GM11168 (cell line): ENCODE results near the gene KLHDC3.

Source experiments
- in situ Hi-C: fragments of 300-500 bp; cut with MboI; formaldehyde crosslinking; loops from one replicate; pipeline ENCODE4 v1.12.0; 2022; ENCODE audit warnings: low sequenced_read_pairs; ENCODE audit not compliant: unreplicated experiment

Gene KLHDC3, protein sequence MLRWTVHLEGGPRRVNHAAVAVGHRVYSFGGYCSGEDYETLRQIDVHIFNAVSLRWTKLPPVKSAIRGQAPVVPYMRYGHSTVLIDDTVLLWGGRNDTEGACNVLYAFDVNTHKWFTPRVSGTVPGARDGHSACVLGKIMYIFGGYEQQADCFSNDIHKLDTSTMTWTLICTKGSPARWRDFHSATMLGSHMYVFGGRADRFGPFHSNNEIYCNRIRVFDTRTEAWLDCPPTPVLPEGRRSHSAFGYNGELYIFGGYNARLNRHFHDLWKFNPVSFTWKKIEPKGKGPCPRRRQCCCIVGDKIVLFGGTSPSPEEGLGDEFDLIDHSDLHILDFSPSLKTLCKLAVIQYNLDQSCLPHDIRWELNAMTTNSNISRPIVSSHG

DNA sequence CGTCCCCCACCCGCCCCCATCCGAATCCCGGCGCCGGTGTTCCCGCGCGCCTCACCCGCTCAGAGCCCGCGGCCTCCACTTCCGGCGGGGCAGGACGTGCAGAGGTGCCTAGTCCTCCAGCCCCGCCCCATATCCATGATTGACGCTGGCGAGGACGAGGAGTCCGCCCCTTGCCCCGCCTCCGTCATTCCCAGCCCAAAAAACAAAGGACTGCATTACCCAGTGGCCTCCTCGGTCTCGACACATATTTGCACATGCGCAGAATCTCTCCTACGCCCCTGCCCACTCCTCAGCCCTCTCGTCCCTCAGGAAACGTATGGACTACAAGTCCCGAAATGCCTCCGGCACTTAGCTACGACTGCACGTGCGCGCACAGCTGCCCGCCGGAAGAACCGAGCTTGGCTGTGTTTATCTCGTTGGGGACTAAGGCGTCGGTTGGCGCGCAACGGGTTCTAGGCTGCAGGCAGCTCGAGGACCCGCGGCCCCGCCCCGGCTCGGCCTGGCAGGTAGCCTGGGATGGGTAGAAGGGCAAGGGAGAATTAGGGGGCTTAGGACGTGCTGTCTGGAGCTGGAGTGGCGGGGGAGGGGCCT is at the start of gene KLHDC3, which contains the start of gene MEA1:
TSS of gene KLHDC3 (plus strand) at position 407 of the 591 bp plus-strand sequence. CDS start 2,944 bp downstream, outside the sequence.
TSS of gene MEA1 (minus strand) at position 104 of the 591 bp plus-strand sequence. CDS start 133 bp downstream, outside the sequence.
- in situ Hi-C loops = no loop called here

DNA sequence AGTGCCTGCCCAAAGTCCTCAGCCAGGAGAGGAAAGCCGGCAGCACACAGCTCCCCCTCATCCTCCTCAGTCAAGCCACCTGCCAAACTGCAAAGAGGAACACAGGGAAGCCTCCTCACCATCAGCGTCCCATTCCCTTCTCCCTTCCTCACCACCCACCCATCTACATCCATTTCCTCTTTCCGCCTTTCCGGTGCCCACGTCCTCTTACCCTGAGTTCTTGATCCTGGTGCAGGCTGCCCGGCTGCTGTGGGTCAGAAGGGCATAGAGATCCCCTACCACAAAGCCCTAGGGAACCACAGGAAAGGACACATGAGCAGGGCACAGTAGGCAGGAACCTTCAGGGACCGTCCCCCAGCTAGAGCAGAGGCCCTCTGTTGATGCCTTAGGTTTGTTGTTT is 47.5 kb upstream of the KLHDC3 start:
- in situ Hi-C loops = loop anchor here (5.0 kb wide), 1 partner anchor 34 kb away; no protein-coding TSS in a partner anchor

DNA sequence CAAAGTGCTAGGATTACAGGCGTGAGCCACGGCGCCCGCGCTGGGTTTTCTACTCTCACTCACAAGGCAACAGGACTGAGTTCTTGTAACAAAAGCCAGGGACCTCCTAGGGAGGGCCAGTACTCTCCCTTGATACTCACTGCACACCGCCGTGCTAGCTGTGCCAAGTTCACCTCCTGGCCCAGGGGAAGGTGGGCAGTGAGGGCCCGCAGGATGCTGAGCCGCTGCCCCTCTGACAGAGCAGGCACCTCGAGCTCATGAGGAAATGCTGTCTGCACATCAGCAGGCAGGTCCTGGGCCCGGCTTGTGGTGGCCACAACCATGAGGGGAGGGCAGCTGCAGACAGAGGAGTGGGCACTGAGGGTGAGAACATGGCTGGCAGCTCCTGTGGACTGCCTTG is 46.8 kb upstream of the KLHDC3 start:
- in situ Hi-C loops = loop anchor here (5.0 kb wide), 1 partner anchor 35 kb away; no protein-coding TSS in a partner anchor

DNA sequence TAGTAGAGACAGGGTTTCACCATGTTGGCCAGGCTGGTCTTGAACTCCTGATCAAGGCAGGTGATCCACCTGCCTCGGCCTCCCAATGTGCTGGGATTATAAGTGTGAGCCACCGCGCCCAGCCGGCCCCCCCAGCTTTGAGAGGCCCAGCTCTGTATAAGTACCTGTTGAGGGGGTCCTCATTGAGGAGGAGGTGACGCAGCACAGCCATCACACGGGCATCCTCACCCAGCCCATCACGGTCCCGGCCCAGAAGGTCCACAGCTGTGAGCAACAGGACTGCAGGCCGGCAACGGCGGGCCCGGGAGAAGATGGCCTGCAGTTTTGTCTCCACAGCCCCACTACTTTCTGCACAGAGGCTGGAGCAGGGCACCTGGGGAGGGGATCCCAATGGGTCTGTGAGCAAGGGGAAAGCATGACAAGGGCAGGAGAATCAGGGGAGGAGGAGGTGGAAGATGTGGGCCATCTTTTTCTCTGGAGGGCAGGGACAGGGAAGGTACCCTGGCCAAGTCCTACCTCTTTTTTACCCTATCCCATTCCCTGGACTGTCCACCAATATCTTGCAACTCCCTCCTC is 45.8 kb upstream of the KLHDC3 start:
- in situ Hi-C loops = loop anchor here (5.0 kb wide), 1 partner anchor 36 kb away; no protein-coding TSS in a partner anchor

DNA sequence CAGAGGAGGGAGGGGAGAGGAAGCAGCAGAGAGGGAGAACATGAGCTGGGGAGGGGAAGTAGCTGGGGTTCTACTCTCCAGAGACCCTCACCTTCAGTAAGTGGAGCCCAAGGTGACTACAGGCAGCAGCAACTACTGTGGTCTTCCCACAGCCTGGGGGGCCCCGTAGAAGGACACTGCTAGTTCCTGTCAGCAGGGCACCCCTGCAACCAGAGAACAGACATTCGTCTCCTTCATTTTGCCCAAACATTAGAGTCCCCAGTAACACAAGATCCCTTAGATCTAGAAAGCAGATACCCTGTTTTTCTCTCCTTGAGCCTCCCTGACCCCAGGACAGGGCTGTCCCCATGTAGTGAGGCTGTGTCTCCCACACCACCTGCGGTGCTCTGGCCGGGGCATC is 45.3 kb upstream of the KLHDC3 start:
- in situ Hi-C loops = loop anchor here (5.0 kb wide), 1 partner anchor 36 kb away; no protein-coding TSS in a partner anchor

DNA sequence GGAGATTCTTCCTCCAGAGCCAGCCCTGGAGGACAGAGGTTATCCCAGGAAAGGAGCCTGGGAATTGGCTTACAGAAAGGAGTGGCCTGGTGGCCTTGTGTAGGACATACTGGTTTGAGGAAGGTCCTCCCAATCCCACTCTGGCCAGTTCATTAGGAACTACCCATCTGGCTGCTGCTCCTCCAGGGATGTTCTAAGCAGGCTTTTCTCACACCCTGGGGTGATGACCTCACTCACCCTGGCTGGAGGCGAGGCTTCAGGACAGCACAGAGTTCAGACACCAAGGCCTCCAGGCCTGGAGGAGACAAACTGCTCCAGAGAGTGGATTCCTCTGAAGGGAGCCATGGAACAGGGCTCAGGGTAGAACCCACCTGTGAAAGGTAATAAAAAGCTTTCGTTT is 44.6 kb upstream of the KLHDC3 start:
- in situ Hi-C loops = loop anchor here (5.0 kb wide), 1 partner anchor 37 kb away; no protein-coding TSS in a partner anchor

DNA sequence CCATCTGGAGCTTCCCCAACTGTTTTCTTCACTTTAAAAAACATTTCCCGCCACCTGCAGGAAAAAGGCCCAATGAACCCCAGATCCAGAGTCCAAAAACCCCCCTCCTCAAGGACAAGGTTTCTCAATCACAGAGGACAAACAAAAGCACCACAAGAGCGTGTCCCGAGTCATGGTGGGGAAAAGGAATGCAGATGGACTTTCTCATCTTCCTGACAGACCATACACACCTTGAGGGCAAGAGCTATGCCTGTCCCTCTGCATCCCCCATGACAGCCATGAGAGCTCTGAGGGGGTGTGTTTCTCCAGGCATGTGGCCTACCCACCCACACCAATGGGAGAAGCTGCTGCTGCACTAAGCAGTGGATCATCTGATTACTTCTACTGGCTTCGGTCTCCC is 44.1 kb upstream of the KLHDC3 start:
- in situ Hi-C loops = loop anchor here (5.0 kb wide), 1 partner anchor 38 kb away; no protein-coding TSS in a partner anchor

DNA sequence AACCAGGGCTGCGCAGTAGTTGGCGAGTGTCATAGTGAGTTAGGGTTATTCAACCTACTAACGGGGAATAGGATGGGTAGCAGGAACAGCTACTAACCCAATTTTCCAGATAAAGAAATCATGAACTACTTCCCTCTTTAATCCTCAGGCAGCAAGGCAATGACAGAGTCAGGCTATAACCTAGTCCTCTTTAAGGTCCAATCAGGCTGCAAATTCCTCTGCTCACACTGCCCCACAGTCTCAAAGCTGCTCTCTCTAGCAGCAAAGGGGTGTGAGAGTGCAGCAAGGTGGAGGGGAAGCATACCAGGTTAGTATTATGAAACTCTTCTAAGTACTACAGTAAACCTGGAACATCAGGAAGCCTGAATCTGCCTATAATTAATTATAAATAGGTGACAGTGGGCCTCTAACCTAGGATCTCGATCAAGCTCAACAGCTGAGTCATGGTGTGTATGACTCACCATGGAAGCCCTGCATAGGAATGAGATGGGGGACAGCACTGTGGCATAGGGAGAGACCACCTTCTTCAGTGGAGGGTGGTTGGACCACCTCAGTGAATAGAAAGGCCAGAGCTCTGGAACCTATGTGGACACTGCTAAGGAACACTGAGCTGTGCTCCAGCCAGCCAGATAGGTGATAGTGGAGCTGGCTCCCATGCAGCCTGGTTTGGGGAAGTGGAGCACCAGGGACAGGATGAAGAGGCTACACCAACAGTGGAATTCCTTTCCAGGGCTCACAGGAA is 43.0 kb upstream of the KLHDC3 start:
- in situ Hi-C loops = no loop called here

DNA sequence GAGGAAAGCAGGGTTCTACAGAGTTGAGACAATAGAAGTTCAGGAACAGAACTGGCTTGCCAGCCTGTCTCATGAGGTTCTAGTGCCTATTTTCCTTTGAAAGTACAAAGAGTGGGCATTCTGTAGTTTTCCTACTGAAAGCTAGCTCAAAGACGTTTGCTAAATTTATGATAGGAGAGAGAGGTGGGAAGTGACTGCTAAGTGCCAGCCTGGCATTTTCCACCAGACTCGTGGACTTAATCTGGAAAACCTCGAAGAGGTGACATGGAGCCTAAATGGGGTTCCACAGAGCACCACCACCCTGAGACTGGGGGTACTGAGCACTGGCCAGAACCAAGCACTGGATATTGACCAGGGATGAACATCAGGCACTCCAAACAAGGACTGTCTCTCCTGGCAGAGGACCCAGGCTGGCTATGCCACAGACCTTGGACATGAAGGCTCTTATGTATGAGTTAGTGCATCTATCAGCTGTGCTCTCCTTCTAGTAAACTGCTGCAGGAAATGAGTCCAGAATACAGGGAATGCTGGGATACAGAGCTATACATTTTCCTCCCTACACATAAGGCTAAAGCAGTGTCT is 42.2 kb upstream of the KLHDC3 start:
- in situ Hi-C loops = no loop called here

DNA sequence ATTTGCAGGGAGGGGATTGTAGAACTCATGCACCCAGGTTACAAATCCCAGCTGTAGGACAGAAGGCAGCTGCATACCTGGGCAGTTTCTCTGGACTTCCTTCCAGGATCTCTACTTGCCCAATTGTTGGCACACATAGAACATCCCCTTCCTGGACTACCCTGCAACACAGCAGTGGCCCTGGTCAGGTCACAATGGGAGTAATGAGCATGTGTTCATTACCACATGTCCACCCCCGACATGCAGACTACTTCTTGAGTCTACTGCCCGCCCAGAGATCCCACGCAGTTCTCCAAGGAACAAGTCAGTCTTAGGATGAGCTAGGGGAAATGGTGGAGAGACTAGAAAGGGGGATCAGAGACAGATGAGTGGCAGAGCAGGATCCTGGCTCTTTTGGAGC is 40.1 kb upstream of the KLHDC3 start:
- in situ Hi-C loops = no loop called here

DNA sequence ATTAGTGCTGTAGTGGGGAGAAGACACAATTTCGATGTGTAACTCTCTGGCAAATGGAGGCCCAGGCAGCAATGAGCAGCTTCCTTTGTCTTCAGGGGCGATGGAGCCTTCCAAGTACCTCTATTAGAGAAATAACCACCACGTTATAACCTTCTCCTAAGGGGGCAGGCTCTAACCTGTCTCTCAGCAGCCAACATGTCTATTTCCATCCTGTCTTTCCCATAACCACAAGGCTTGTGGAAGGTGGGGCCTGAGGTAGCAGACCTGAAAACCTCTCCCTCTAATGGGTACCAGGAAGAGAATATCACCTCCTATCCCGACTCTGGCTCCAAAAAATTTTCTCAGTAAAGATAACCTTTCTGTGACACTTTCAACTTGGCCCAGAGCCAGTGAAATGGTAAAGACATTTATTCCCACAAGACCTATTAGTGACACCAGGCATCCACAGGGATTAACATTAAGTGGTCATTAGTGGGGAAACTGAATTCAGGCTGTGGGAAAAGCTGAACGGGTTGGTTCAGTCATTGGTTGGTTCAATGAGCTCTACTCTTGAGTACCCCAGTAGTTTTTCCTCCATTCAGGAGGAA is 39.0 kb upstream of the KLHDC3 start:
- in situ Hi-C loops = no loop called here

DNA sequence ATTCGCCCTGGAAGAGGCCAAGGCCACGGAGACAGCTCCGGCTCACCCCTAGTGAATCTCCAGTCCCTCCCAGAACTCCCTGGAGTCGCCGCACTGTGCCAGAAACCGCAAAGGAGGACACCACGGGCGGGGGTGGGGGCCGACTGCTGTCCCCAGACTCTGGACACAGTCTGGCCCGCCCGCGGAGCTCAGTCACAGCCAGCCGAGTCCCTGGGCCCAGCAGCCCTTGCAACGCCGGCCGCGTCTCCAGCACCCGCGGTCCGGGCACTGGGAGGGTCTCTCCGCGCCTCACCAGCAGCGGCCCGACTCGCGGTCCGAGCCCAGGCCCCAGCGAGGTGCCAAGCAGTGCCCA is 35.6 kb upstream of the KLHDC3 start:
- in situ Hi-C loops = no loop called here

DNA sequence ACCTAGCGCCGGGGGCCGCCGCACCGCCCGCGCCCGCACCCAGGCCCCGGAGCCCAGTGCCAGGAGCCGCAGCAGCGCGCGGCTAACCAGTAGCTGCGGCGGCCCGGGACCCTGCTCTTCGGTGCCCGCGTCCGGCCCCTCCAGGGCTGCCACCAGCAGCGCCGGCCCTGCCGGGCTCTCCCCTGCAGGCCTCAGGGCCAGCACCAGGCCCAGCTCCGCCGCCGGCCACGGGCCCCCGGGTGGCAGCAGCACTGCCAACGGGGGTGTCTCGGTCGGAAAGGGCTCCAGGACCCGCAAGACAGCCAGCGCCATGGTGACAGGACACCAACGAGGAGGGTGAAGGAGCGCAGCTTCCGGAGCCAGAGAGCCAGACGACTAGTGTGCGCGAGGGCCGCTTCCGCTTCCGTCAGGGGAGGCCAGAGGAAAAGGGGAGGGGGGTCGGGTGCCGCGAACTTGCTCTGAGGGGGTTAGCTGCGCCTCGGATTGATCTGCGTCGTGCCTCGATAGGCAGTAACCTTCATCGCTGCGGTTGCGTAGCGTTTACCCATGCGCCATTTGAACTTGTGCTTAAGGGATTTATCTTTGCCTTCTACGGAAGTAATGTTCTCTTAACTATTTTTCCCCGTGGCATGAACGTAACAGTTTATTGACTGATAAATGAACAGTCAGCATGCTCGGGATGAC is 35.1 kb upstream of the KLHDC3 start, which contains the start of gene PEX6:
TSS of gene PEX6 (minus strand) at position 343 of the 684 bp plus-strand sequence. CDS start at position 312, 31 bp downstream.
- in situ Hi-C loops = no loop called here

DNA sequence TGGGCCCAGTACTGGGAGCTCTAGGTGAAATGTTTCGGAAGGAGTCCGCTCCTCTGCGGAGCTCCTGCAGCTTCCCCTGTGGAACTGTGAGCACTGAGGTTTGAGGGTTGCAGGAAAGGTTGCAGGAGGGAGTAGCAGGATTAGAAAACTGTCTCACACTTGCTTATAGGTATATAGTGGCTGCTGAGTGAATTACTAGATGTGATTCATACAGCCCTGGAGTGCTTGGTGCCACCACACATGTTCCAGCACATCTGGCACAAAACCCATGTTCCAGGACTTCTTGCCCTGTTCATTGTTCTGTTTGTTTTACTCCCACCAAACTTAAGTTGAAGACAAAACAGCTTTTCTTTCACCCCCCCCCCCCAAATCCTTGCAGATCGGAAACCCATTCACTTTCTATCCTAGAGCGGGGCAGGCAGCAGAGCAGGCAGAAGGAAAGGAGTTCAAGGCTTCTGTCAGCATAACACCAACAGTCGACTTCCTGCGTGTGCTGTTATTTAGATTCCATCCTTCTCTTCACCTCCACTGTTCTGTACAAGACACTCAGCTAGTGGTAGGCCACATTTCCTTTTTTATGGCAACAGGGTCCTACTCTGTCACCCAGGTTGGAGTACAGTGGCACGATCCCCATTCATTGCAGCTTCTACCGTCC is 34.4 kb upstream of the KLHDC3 start:
- in situ Hi-C loops = no loop called here

DNA sequence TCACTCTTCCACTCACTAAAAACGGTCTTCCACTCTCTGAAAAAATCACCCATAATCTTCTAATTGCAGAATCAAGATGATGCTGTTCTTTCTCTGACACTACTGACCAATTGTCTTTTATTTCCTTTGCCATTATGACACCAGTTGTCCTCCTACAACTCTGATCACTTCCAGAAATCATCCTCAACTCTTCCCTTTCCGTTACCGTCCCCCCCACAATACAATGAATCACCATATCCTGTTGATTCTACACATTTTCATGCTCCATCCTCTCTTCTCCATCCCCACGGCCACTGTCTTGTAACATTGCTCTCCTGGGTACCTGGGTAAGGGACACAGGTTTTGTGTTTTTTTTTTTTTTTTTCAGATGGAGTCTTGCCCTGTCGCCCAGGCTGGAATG is 32.2 kb upstream of the KLHDC3 start:
- in situ Hi-C loops = no loop called here

DNA sequence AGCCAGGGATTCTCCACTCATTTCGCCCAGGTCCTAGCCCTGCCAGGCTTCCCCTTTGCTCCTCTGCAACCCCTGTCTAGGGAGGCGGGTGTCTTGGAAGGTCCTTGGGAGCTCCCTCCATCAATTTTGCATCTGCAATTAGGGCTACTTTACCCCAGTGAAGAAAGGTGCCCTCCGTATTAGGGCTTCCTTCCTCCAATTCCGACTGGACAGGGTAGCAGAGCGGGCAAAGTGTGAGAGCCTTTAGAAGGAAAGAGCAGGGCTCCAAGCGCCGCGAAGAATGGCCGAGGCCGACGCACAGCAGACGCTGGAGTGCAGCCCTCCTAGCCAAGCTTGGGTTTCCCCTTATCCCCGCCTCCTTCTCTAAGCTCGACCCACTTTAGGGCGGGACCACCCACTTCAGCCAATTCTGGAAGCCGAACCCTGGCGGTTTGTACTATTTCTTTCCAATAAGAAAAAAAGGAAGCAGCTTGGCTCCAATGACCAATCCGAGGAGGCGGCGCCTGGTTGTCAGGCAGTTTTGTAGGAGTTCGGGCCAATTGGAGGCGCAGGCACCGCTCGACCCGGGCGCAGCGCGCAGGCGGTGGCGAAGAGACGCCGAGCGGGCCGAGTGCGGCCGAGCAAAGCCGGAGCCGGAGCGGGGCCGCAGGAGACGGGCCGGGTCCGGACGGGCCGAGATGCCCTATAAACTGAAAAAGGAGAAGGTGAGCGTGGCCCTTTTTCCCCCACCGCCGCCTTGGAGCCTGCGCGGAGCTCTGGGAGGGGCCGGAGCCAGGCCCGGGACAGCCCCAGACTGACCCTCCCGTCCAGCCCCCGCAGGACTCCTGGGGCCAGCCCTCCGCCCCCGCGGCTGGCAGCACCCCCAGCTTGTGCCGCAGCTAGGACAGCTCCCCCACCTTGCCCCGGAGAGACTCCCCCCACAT is 29.8 kb upstream of the KLHDC3 start, which contains the start of gene PPP2R5D:
TSS of gene PPP2R5D (plus strand) at position 570 of the 923 bp plus-strand sequence. CDS start at position 678, 108 bp downstream.
- in situ Hi-C loops = no loop called here

DNA sequence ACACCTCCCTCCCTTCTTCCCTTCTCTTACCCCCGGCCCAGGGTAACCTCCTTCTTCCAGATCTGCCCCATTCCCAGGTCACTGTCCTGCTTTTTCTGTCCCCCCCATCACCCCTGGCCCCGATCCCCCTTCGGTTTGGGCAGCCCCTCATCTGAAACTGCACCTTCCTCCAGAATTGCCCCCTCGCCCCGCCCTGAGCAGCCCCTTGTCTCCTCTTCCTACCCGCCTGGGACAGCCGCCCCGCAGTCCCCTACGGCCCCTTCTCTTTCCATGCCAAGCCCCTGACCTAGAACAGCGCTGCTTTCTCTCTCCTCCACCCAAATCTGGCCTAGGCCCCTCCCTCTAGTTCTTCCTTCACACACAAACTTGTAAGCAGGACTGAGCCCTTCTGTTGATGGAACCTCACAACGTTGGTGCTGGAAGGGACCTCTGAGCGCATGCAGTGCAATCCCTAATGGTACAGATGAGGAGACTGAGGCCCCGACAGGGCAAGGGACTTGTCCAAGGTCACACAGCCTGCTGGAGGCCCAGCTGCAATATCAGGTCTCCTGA is 29.0 kb upstream of the KLHDC3 start:
- in situ Hi-C loops = no loop called here
